ENCODE results near the gene CDH26. TPM values are rescaled to one million over a fixed set of nuclear protein-coding genes. Genes with fewer than 3 reads are reported as not detected.

The CDH26 gene
- total RNA-seq, 1 donor from 2014 or later: 0.15 TPM

DNA sequence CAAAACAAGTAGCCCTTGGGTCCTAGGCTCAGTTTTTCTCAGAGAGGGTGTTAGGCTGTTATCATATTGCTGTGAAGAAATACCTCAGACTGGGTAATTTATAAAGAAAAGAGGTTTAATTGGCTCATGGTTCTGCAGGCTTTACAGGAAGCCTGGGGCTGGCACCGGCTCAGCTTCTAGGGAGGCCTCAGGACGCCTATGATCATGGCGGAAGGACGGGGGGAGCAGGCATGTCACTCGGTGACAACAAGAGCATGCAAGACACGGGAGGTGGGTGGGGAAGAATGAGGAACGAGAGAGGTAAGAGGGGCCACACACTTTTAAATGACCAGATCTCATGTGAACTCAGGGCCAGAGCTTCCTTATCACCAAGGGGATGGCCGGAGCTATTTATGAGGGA is 26.9 kb downstream of the CDH26 start:
- DNase-seq (ENCODE audit: low read depth): no peak

- no peak for DNase-seq (ENCODE audit: low read depth)
These were observed 27.6 kb downstream of the CDH26 start for GRCh38 chr20:59985864-59986263.

DNA sequence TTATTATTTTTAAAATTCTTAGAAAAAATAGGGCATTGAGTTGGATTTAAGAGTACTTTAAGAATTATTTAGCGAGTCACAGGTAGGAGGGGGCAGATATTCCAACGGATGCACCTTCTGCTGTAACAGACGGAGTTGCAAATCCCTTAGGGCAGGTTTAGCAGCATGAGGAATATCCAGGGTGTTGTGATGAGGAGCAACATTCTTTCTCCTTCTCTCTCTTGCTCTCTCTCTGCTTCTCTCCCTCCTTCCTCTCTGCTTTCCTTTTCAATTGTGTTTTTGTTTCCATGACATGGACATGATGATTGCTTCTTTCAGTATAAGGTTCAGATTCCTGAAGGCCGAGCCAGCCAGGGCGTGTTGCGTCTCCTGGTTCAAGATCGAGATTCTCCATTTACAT is 28.9 kb downstream of the CDH26 start:
- no peak for DNase-seq (ENCODE audit: low read depth)

GRCh38 chr20:59988141-59988540 is 29.9 kb downstream of the CDH26 start:
- DNase-seq (ENCODE audit: low read depth): peak; percentile 84

- DNase-seq (ENCODE audit: low read depth): no peak
These were observed 34.4 kb downstream of the CDH26 start for GRCh38 chr20:59992526-59993084.

DNA sequence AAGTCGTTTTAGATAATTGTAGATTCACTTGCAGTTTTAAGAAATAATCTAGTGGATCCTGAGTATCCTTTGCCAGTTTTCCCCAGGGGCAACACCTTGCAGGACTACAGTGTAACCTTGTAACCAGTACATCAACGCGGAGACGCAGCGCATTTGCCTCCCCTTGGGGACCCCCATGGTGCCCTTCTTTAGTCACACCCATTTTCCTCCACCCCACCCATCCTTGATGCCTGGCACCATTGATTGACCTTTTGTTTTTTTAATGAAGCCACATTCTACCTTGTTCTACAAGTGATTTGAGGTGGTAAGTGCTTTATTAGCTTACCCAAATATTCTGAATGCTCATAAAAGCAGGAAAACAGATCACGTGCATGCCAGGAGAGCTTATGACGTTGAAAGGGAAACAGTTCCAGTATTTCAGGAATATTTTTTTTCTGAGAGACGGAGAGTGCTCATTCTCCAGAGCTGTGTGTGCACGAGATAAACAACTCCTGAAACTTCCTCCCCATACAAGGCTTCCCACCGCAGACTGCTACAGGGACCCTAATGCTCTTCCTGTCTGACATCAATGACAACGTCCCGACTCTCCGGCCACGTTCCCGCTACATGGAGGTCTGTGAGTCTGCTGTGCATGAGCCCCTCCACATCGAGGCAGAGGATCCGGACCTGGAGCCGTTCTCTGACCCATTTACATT is 35.7 kb downstream of the CDH26 start:
- no peak for DNase-seq (ENCODE audit: low read depth)

- no peak for DNase-seq (ENCODE audit: low read depth)
These were observed 36.5 kb downstream of the CDH26 start for GRCh38 chr20:59994697-59995122.

GRCh38 chr20:59996108-59996507 is 37.9 kb downstream of the CDH26 start:
- DNase-seq (ENCODE audit: low read depth): no peak

DNA sequence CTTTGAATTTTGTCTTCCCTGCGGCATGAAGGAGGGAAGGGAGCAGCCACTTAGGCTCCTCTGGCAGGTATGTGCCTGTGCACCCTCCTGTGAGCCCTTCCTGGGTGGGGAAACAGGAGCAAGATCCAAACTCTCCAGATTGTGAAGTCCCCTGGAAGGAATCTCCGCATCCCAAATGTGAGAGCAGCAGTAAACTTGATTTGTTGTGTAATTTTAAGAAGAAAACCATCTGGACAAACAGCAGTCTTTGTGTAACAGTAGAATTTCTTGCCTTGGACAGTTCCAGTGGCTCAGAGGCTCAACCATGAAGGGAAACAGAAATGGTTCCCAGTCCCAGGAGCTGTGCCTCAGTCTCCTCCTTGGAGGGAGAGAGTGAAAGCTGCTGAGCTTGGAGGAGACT is 39.7 kb downstream of the CDH26 start:
- no peak for DNase-seq (ENCODE audit: low read depth)

DNA sequence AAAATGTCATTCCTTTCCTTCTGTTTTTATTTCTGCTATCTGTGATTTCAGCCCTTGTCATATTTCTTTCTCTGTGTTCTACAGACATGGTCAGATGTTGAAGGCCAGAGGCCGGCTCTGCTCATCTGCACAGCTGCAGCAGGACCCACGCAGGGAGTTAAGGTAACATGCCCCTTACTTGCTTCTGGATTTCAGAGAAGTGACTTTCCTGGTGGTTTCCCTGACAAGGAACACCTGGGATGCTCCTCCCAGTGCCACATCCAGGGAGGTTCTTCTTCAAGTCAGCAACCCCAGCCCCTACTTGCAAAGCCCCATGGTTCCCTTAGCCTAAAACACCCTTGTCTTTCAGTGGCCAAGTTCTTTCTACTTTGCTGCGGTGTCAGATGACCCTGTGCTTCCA is 41.3 kb downstream of the CDH26 start:
- DNase-seq (ENCODE audit: low read depth): no peak

DNA sequence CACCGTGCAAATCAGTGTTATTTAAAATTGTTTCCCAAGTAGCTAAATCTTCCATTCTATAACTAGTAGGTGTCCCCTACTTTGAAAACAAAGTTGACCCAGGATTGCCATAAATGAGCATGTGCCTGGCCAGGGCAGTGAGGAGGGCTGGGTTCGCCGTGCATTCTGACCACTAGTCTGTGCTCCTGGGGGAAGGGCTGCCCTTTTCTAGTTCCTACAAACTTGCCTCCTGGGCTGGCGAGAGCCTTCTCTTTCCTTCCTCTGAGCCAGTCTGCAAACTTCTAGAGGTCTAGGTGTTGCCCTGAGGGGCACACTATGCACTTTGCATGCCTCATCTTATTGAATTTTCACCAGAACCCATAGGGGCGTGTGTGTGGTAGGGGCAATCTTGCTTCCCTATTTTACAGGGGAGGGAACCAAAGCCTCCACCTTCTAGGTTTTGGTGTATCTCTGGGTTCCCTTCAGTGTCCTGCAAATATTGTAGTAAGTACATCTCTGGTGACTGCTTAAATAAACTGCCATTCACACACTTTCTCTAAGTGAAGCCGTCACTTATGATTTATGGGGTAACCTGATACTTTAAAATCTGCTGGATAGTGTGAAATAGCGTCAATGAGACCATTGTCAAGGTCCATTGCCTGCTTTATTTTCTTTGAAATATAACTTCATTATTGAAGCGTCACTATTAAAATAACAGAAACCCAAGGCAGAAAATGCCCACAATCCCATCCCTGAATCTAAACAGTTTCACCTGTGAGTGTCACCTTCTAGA is 42.2 kb downstream of the CDH26 start:
- DNase-seq (ENCODE audit: low read depth): peak; percentile 3

DNA sequence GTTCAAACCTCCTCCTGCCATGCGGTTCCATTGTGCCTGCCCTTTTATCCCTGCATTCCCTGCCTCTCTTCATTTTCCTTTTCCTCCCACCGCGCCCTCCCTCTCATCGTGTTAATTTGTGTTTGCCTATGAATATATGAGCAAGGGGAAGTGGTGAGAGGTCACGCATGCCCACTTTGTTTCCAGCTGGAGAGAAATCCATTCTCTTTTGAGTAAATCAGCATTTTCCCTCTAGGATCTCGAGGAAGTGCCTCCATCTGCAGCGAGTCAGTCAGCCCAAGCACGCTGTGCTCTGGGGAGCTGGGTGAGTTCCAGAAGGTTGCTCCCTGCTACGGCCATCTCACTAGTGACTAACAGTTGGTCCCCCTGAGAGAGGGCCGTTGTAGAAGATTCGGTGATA is 42.9 kb downstream of the CDH26 start:
- DNase-seq (ENCODE audit: low read depth): no peak

DNA sequence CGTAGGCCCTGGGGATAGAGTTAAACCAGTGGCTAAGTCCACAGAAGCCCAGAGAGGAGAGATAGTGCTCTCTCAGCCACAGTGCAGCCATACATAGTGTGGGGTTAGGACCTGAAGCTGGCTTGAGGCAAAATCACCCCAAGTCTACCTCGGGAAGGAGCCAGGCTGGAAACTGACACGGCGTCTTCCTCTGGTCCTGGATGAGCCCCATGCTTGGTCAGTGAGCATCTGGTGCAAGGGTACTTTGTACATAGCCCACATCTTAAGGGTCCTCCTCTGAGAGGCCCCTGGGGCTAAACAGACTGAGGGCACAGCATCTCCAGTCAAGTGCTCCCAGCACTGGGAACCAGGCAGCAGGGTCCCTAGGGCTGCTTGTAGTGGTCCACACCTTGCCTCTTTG is 45.6 kb downstream of the CDH26 start:
- DNase-seq (ENCODE audit: low read depth): no peak

- no peak for DNase-seq (ENCODE audit: low read depth)
These were observed 48.0 kb downstream of the CDH26 start for GRCh38 chr20:60006261-60006660.

DNA sequence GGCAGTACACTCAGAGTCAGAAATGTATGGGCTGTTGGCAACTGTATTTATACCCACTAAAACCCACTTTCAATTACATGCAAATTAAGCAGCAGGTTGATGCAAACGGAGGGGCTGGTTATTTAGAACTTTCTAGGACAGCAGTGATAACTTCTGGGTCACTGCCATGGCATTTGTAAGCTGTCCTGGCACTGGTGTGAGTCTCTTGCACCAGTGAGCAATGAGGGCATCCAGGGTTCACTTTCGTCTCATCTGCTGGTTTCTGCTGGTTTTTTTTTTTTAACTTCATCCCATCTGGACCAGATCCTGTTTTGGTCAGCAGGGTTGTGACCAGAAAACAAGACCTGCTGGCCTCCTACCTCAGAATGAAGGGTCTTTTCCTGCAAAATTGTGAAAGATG is 49.2 kb downstream of the CDH26 start:
- DNase-seq (ENCODE audit: low read depth): no peak

GRCh38 chr20:60008130-60008808 is 50.0 kb downstream of the CDH26 start:
- no peak for DNase-seq (ENCODE audit: low read depth)

- DNase-seq (ENCODE audit: low read depth): no peak
These were observed 51.1 kb downstream of the CDH26 start for GRCh38 chr20:60009318-60009717.

DNA sequence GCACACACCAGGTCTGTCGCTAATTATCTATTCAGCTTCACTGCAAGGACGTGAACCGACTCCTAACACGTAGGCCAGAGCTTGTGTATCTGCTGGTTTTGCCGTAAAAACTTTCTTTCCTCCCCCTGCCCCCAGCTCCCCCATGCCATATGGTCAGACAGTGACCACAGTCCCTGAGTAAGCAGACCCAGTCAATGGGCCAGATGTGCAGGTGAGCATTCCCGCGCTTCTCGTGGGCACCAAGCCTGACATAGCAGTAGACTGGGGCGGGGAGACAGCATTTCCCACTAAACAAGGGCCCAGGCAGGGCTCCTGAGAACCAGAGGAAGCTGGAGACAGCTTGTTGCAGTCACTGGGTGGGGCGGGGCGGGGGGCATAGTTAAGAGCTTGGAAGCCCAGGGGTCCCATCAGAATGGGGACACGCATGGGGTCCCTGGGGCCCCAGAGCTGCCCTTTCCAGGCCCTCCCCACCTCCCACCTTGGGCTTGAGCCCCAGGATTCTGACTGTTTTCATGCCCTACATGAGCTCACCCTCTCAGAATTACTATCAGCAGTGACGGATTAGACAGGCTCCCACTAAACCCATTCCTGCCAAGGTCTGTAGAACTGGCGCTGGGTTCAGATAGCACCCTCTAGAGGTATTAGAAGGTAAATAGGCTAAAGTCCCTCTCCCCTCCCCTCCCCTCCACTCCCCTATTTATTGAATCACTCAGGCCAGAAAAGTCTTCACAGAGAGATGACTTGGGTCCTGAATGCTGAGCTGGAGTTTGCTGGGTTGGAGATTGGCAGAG is 51.8 kb downstream of the CDH26 start:
- no peak for DNase-seq (ENCODE audit: low read depth)

GRCh38 chr20:60010689-60011458 is 52.7 kb downstream of the CDH26 start:
- DNase-seq (ENCODE audit: low read depth): no peak

- no peak for DNase-seq (ENCODE audit: low read depth)
These were observed 53.6 kb downstream of the CDH26 start for GRCh38 chr20:60011512-60012507.
